B cell (primary cell): ENCODE results near the gene MR1. TPM values are rescaled to one million over a fixed set of nuclear protein-coding genes. Genes with fewer than 3 reads are reported as not detected.

Experiments used
- ATAC-seq: fragments of 200-7000 bp; cut with Tn5 transposase; one replicate; pipeline ENCODE4 v1.10.0; 2021; ENCODE audit warnings: low read depth, mild to moderate bottlenecking, moderate number of reproducible peaks, moderate library complexity
- CTCF ChIA-PET: fragments of 350-600 bp; sonication (Branson Sonifier 250); formaldehyde crosslinking; loops from one replicate; lab custom pipeline; 2021; ENCODE audit warnings: antibody characterized with exemption, inconsistent platforms; lab: Charles Lee
- POLR2A ChIA-PET: fragments of 350-600 bp; sonication (Branson Sonifier 250); formaldehyde crosslinking; loops from one replicate; lab custom pipeline; 2021; ENCODE audit warnings: antibody characterized with exemption; lab: Charles Lee
- DNase-seq: peaks from one replicate; pipeline ENCODE4 v3.0.0; 2013
- H2AFZ ChIP-seq: 2 replicates; pipeline ENCODE4 v1.6.1; 2012; ENCODE audit warnings: mild to moderate bottlenecking, low read depth, low read length; ENCODE audit not compliant: insufficient read depth, poor library complexity, severe bottlenecking
- H3K27ac ChIP-seq, 2 donors: 1 replicate in 1 of 2; 2 replicates in 1 of 2; pipeline ENCODE4 v1.5.1; 2012 to 2013; ENCODE audit warnings: low read length in 2 of 2, mild to moderate bottlenecking in 2 of 2, moderate library complexity in 1 of 2
- H3K27me3 ChIP-seq, 4 experiments: fragments of 200-600 bp in 1 of 4; sonication (generic) in 1 of 4; replicated peaks in 1 of 4; 1 replicate in 2 of 4; 2 replicates in 2 of 4; pipeline versions ENCODE4 v1.6.1 to v1.7.0; 2013 to 2016; ENCODE audit warnings: low read length in 3 of 4, mild to moderate bottlenecking in 2 of 4, mixed read lengths in 1 of 4, moderate library complexity in 1 of 4; ENCODE audit not compliant: insufficient read depth in 4 of 4, control insufficient read depth in 3 of 4; ENCODE audit errors: control extremely low read depth in 1 of 4
- H3K36me3 ChIP-seq, 2 experiments: replicated peaks in 1 of 2; 1 replicate in 1 of 2; 2 replicates in 1 of 2; pipeline versions ENCODE4 v1.6.1 to v1.7.1; 2013; ENCODE audit warnings: low read length in 1 of 2; ENCODE audit not compliant: insufficient read depth in 2 of 2, control insufficient read depth in 1 of 2; ENCODE audit errors: control extremely low read depth in 1 of 2, extremely low read depth in 1 of 2
- H3K4me1 ChIP-seq, 2 donors: fragments of 200-600 bp in 1 of 2; sonication (generic) in 1 of 2; 1 replicate in 1 of 2; 2 replicates in 1 of 2; pipeline versions ENCODE4 v1.5.1 to v1.6.1; 2013 to 2017; ENCODE audit warnings: low read length in 2 of 2; ENCODE audit not compliant: control insufficient read depth in 2 of 2, insufficient read depth in 2 of 2
- H3K4me2 ChIP-seq: replicated peaks from 2 replicates; pipeline ENCODE3; 2012; ENCODE audit warnings: mild to moderate bottlenecking, low read depth, low read length; ENCODE audit not compliant: poor library complexity, severe bottlenecking
- H3K4me3 ChIP-seq, 5 experiments: fragments of 200-600 bp in 1 of 5; sonication (generic) in 1 of 5; 1 replicate in 3 of 5; 2 replicates in 2 of 5; pipeline versions ENCODE4 v1.5.1 to v1.7.0; 2011 to 2016; ENCODE audit warnings: low read length in 4 of 5, mild to moderate bottlenecking in 4 of 5, low read depth in 2 of 5, control low read depth in 1 of 5, moderate library complexity in 1 of 5; ENCODE audit not compliant: insufficient read depth in 1 of 5; ENCODE audit errors: control extremely low read depth in 1 of 5, extremely low read depth in 1 of 5
- H3K79me2 ChIP-seq: fragments of 200-600 bp; sonication (generic); one replicate; pipeline ENCODE4 v1.6.0; 2016; ENCODE audit warnings: low read length; ENCODE audit not compliant: control insufficient read depth, insufficient read depth
- H3K9ac ChIP-seq: fragments of 200-600 bp; sonication (generic); 2 replicates; pipeline ENCODE4 v1.6.1; 2017; ENCODE audit warnings: mild to moderate bottlenecking, low read length, moderate library complexity
- H3K9me3 ChIP-seq, 3 donors: one replicate each; pipeline versions ENCODE4 v1.6.1 to v1.7.1; 2013; ENCODE audit warnings: low read length in 2 of 3; ENCODE audit not compliant: control insufficient read depth in 2 of 3, insufficient read depth in 1 of 3; ENCODE audit errors: control extremely low read depth in 1 of 3
- H4K20me1 ChIP-seq: 2 replicates; pipeline ENCODE4 v1.6.0; 2012; ENCODE audit warnings: mild to moderate bottlenecking, low read length; ENCODE audit not compliant: insufficient read depth, control insufficient read depth, poor library complexity, severe bottlenecking
- H3K27ac Mint-ChIP-seq: one replicate; pipeline ENCODE4 v1.8.0; 2021; ENCODE audit warnings: mixed read lengths
- H3K27me3 Mint-ChIP-seq: one replicate; pipeline ENCODE4 v1.8.0; 2021; ENCODE audit warnings: mixed read lengths
- H3K4me1 Mint-ChIP-seq: one replicate; pipeline ENCODE4 v1.8.0; 2021; ENCODE audit warnings: mixed read lengths
- H3K4me3 Mint-ChIP-seq: one replicate; pipeline ENCODE4 v1.8.0; 2021; ENCODE audit warnings: mixed read lengths
- H3K9me3 Mint-ChIP-seq: one replicate; pipeline ENCODE4 v1.8.0; 2022; ENCODE audit warnings: mixed read lengths; ENCODE audit not compliant: insufficient read depth
- EZH2 ChIP-seq: IDR thresholded peaks from 2 replicates; pipeline ENCODE4 v1.6.1; 2012; ENCODE audit warnings: borderline replicate concordance, low read depth, mild to moderate bottlenecking, moderate library complexity, low read length; ENCODE audit not compliant: insufficient read depth, poor library complexity, severe bottlenecking
- WGBS: methylation state at CpG from one replicate; pipeline ENCODE4 v1.1.5; 2013; ENCODE audit warnings: missing lambda C conversion rate; ENCODE audit not compliant: insufficient coverage; 5-methylcytosine and 5-hydroxymethylcytosine counted together
- intact Hi-C: fragments of 100-400 bp; cut with micrococcal nuclease; formaldehyde crosslinking; loops from one replicate; pipeline ENCODE4 v1.10.0; 2022
- polyA plus RNA-seq: library from polyadenylated mRNA; depleted of rRNA; stranded (reverse); fragments of >200 nt; gene quantifications from 2 replicates; pipeline ENCODE4 v1.2.3, GENCODE V29; 2012
- total RNA-seq, 2 donors: library from RNA; stranded (reverse); fragments of 120-200 nt in 1 of 2; gene quantifications; 1 replicate in 1 of 2; 2 replicates in 1 of 2; pipeline versions ENCODE4 v1.2.3 to v1.2.4, GENCODE V29; 2013 to 2022
- TF ChIP-seq, protein P1 (sequence below): fragments of 200-600 bp; IDR thresholded peaks from one replicate; pipeline ENCODE4 v1.8.0; 2022; ENCODE audit warnings: antibody characterized with exemption, mild to moderate bottlenecking

MR1 gene
- total and polyA plus RNA-seq, 2 donors (not counting 1 experiment from before 2014, with no cell fraction given), result 9.5 to 28.2 TPM

DNA sequence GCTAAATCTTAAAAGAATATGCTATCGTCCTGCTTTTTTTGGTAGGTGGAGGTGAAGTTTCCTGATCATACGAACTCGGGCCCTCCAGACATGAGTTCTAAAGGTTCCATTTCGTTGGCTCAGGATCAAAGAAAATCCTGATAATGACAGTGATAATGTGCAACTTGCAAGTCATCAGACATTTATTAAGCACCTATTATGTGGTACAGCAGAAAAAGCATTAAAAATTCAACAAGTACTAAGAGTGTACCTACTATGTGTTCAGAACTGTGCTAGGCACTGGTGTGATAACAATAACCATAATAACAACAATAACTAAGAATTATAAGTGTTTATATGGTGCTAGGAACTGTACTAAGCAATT is 50.8 kb downstream of the MR1 start:
- H2AFZ ChIP-seq, result no peak overlapping the region
- no peak overlapping the region for H3K4me3 Mint-ChIP-seq
- H3K9me3 ChIP-seq, result no peaks in the 10 kb centered on the region
- peaks cover 29% of the 10 kb centered on the region for H3K79me2 ChIP-seq
- intact Hi-C loops, result loop anchor here (1.0 to 5.0 kb wide), 6 partner anchors 46 to 567 kb away; no protein-coding TSS in a partner anchor
- no peaks in the 10 kb centered on the region for H3K27me3 ChIP-seq
- H3K9me3 Mint-ChIP-seq, result no peaks in the 10 kb centered on the region
- no peak overlapping the region for H3K27ac ChIP-seq
- no peak overlapping the region for H3K9ac ChIP-seq
- H3K4me1 ChIP-seq, result peaks cover 21 to 26% of the 10 kb centered on the region in 2 donors
- ATAC-seq (no peak), DNase-seq (no peak)
- no peaks in the 10 kb centered on the region for H3K36me3 ChIP-seq
- no peak overlapping the region for H3K27ac Mint-ChIP-seq
- WGBS, result 30% methylated on average over 2 of the region's 4 CpGs
- H3K4me1 Mint-ChIP-seq, result peaks cover 24% of the 10 kb centered on the region
- POLR2A ChIA-PET, result interaction anchor here (0.7 to 1.1 kb wide), 4 partner anchors 21 to 58 kb away, joined by 3 to 11 read pairs (median 3); no protein-coding TSS in a partner anchor
- H3K27me3 Mint-ChIP-seq, result no peaks in the 10 kb centered on the region
- CTCF ChIA-PET, result interaction anchor here (0.8 to 11.8 kb wide), 20 partner anchors 12 to 569 kb away, joined by 3 to 672 read pairs (median 4); partner anchors contain the start of gene STX6
- peak overlapping the region; percentile 10 for H3K4me2 ChIP-seq
- TF ChIP-seq, protein P1, sequence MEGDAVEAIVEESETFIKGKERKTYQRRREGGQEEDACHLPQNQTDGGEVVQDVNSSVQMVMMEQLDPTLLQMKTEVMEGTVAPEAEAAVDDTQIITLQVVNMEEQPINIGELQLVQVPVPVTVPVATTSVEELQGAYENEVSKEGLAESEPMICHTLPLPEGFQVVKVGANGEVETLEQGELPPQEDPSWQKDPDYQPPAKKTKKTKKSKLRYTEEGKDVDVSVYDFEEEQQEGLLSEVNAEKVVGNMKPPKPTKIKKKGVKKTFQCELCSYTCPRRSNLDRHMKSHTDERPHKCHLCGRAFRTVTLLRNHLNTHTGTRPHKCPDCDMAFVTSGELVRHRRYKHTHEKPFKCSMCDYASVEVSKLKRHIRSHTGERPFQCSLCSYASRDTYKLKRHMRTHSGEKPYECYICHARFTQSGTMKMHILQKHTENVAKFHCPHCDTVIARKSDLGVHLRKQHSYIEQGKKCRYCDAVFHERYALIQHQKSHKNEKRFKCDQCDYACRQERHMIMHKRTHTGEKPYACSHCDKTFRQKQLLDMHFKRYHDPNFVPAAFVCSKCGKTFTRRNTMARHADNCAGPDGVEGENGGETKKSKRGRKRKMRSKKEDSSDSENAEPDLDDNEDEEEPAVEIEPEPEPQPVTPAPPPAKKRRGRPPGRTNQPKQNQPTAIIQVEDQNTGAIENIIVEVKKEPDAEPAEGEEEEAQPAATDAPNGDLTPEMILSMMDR, result peak; percentile 8
- no peak for TF ChIP-seq EZH2
- H4K20me1 ChIP-seq, result peaks cover 2% of the 10 kb centered on the region
- no peak overlapping the region for H3K4me3 ChIP-seq

DNA sequence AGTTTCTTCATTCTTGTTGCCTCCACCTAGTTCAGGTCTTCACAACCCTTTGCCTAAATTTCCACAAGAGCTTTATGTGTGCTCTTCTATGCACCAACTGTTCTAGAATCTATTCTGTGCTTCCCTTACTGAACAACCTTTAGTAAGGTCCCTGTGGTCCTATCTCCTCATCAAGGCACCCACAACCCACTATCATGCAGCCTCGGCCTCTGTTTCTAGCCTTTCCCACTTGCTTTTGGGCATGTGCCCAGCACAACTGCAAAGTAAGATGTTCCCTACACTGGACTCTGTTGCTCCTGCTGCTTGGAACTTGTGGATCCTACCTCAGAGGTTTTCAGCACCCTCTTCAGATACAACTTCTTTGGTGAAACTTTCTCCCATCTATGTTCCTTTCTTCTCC is 52.3 kb downstream of the MR1 start:
- Histone ChIP-seq H3K79me2 (peaks cover 44% of the 10 kb centered on the region), H2AFZ (no peak overlapping the region), H3K27ac (no peak overlapping the region), H3K4me3 (no peak overlapping the region), H3K9ac (no peak overlapping the region), H3K4me1 (peaks cover 22 to 26% of the 10 kb centered on the region in 2 donors), H3K9me3 (no peaks in the 10 kb centered on the region), H4K20me1 (peaks cover 15% of the 10 kb centered on the region), H3K36me3 (no peaks in the 10 kb centered on the region), H3K27me3 (no peaks in the 10 kb centered on the region), H3K4me2 (no peak overlapping the region)
- peaks cover 28% of the 10 kb centered on the region for H3K4me1 Mint-ChIP-seq
- CTCF ChIA-PET, result interaction anchor here (1.2 to 11.8 kb wide), 6 partner anchors 19 to 82 kb away, joined by 3 to 672 read pairs (median 47); no protein-coding TSS in a partner anchor
- no peak for TF ChIP-seq EZH2
- TF ChIP-seq, protein P1, result no peak
- peak overlapping the region; percentile 46 for H3K27ac Mint-ChIP-seq
- H3K9me3 Mint-ChIP-seq, result no peaks in the 10 kb centered on the region
- DNase-seq, result no peak
- intact Hi-C loops, result no loop called here
- ATAC-seq, result no peak
- 100% methylated on average over 1 of the region's 1 CpG for WGBS
- H3K4me3 Mint-ChIP-seq, result no peak overlapping the region
- POLR2A ChIA-PET, result interaction anchor here (0.7 to 8.1 kb wide), 6 partner anchors 10 to 56 kb away, joined by 5 to 109 read pairs (median 6); no protein-coding TSS in a partner anchor
- H3K27me3 Mint-ChIP-seq, result no peaks in the 10 kb centered on the region
